ENCODE measurements around the gene FH.

- TF ChIP-seq CTCF (conservative IDR thresholded peaks at IDR 0.05; ENCODE audit: low read length) (no peak), EZH2phosphoT487 (IDR thresholded peaks at IDR 0.05; ENCODE audit: borderline replicate concordance, low read depth, low read length) (no peak)
Measured at GRCh38 chr1:241533326-241534115, 14.0 kb upstream of the FH start.

Data from OCI-LY7 (cell line).